ENCODE results near the gene BAHCC1. TPM values are rescaled to one million over a fixed set of nuclear protein-coding genes. Genes with fewer than 3 reads are reported as not detected.
"Not testable (repeated sequence)": the region's sequence is repeated elsewhere in the genome, so short reads cannot be mapped to it uniquely, and the experiment has no call there.

Gene BAHCC1
- 6.6 and 15.1 TPM in 2 replicates for polyA plus RNA-seq (2014; cell fraction: cytosol; rRNA removed)
- 33.7 and 55.3 TPM in 2 replicates for polyA plus RNA-seq (2014; cell fraction: nucleus; rRNA removed)

DNA sequence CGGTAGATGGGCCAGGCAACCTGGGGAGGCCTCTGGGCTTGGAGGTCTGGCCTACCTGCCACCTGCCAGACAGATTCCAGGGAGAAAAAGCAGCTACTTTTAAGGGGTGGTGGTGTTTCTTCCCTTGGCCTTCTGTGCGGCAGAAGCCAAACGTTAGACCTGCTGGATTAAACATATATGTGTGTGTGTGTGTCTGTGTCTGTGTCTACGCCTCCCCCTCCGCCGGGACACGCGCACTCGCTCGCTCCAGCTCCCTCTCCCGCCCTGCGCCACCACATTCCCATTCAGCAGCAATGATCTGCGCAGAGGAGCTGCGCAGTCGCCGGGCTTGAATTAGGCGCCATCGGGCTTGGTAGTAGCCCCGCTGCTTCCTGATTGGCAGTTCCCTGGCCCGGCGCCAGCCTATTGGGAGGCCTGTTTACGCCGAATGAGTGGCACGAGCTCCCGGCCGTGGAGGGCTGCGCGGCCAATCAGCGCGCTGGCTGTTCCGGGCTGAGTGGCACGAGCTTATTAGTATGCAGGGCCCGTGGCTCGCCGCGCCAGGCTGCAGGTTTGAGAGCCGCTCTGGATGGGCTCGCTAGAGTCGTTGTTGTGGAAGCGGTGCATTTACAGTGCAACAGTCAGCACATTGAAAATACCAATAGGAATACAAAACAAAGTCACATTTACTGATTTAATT is at the start of gene BAHCC1:
TSS of gene BAHCC1 (plus strand) at position 537 of the 679 bp plus-strand sequence. CDS start 4,283 bp downstream, outside the sequence.
- peak; percentile 100 for DNase-seq (ENCODE audit: low spot score)

DNA sequence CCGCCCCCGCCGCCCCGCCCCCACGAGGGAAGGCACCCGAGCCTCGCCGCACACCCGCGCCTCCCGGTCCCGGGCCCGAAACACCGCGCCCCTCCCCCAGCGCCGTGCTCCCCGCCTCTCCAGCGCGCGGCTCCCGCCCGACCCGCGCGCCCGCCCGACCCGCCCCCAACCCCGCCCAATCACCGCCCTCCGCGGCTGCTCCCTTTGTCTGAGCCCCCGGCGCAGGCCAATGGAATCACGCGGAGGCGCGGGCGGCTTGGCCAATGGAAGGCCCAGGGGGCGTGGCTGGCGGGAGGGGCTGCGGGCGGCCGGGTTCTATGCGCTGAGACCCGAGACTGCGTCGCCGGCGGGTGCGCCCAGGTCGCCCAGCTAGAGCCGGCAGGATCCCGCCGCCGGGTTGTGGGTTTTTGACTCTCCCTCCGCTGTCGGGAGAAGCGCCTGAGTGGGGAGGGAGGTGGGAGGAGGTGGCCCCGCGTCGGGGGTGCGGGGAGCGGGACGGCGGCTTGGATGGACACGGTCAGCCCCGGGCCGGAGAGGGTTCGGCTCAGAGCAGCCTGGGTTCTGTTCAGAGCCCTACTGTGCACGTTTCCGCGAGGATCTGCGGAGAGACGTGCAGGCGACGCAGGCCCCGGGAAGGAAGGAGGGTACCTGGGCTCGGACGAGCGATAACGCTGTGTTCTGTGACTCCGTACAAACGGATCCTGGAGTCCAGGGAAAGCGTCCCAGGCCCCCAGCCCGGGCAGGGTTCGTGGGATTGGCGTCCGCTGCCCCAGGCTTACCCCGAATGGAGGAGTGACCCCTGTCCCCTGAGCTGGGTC is 49.0 kb upstream of the BAHCC1 start:
- peak; percentile 97 for DNase-seq (ENCODE audit: low spot score)

DNA sequence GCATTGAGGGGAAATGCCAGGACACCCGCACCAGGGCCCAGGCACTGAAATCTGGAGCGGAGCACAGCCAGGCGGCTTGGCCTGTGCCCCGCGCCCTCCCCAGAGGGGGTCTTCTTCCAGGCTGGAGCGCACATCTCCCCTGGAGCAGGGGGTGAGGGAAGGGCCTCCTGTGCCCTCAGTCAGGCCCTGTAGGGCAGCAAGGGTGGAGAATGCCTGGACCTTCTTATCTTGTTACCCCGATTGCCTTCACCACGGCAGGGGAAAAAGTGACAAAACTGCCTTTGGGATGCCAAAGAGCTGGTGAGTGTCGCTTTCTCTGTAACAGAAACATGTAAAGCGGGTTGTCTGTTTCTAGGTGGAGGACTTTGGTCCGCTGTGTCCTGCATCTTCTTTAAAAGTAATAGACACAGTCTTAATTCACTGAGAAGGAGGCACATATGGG is 48.3 kb upstream of the BAHCC1 start:
- no peak for DNase-seq (ENCODE audit: low spot score)

DNA sequence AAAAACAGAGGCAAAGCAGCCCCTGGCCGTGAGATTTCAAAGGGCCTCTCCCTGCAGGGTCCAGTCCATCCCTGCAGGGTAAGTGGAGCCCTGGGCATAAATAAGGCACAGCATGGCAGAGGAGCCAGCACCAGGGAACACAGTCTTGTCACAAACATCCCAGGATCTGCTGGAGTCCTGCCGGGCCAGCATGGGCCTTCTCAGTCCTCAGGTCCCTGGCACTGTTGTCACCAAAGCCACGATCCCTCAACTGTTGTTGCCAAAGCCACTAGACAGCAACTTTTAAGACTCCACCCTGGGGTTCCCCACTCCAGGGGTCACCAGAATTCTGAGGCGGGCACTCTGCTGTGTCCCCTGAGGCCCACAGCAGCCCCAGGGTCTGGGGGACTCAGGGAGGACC is 47.8 kb upstream of the BAHCC1 start:
- no peak for DNase-seq (ENCODE audit: low spot score)

DNA sequence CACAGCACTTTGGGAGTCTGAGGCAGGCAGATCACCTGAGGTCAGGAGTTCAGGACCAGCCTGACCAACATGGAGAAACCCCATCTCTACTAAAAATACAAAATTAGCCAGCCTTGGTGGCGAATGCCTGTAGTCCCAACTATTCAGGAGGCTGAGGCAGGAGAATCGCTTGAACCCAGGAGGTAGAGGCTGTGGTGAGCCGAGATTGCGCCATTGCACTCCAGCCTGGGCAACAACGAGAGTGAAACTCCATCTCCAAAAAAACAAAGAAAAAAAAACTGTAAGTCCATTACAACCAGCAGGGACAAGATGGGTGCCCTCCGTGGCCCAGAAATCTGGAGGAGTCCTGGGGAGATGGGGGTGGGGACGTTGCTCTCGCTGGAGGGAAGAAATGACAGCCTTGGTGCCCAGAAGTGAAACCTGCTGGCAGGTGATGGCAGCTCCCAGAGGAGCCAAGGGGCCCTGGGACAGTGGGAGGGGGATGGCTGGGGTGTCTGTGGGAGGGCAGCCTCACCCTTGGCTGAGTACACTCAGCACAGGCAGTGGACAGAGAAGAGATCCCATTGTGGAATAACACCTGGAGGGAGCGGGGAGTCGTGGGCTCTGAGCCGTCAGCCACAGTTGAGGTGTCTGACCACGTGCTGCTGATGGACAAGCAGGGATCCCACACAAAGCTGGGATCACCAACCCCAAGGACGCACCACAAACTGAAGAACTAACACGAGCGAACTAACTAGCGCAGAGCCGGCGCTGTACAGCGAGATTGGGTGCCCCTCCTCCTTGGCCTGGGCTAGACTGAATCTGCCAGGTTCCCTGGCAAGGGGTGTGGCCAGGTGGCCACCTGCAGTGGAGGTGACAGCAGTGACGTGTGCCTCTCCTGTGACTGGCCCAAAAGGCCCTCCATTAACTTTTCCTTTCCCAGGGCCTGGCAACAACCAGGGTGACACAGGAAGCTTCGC is 46.9 kb upstream of the BAHCC1 start:
- DNase-seq (ENCODE audit: low spot score), result no peak

DNA sequence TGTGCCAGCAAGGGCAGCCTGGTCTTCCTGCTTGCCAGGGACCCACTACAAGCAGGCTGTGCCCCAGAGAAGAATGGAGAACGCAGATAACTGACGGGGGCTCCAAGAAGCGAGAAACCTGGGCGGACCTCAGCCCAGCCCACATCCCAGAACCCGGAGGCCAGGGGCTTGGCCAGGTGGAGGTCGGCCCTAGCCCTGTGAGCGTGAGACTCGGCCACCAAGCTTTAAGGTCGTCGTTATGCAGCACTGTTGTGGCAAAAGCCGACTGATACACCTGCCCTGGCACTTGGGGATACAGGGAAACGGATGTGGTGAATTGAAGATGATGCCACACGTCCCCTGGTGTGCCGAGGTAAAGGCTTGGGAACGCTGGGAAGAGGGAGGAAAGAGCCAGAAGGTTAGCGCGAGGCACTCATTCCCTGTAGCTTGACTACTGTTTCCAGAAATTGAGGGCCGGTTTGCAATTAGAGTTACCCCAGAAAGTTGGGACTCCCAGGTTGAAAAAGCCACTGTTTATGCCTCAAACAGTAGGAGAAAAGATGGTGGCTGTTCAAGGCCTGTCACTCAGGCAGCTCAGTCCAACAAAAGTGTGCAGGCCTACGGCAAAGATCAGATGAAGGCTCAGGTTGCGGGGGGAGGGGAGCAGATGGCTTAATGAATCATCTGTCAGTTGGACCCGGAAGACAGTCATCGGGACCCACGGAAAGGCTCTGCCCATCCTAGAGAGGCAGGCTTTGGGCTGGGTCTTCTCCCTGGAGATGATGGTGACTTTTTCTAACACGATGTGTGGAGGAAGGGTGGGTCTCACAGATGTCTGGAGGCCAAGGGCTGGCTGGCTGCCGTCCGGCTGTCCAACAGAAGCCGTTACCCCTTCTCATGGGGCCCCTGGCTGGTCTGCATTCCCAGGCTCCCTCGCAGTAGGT is 45.6 kb upstream of the BAHCC1 start:
- DNase-seq (ENCODE audit: low spot score), result peak; percentile 75

DNA sequence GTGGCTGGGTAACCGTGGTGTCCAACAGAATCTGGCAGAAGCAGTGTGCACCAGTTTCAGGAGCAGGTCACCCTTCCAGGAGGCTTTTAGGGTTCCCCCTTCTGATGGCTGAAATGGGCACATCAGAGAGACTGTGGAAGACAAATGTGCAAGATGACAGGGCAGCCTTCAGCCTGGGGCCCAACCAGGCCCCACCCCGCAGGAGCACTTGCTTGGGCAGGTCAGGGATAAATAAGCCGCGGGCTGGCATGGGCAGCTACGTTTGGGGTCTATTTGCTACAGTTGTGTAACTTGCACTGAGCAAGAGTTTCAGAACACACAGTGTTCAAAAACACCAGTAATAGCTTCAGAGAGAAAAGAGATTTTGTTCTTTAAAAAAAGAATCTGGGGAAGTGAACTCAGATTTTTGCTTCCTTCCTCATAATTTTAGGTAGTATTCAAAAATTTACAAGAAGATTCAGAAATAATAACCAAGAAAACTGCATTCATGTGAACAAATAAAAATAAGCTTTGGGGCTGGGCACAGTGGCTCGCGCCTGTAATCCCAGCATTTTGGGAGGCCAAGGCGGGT is 44.9 kb upstream of the BAHCC1 start:
- DNase-seq (ENCODE audit: low spot score), result no peak

DNA sequence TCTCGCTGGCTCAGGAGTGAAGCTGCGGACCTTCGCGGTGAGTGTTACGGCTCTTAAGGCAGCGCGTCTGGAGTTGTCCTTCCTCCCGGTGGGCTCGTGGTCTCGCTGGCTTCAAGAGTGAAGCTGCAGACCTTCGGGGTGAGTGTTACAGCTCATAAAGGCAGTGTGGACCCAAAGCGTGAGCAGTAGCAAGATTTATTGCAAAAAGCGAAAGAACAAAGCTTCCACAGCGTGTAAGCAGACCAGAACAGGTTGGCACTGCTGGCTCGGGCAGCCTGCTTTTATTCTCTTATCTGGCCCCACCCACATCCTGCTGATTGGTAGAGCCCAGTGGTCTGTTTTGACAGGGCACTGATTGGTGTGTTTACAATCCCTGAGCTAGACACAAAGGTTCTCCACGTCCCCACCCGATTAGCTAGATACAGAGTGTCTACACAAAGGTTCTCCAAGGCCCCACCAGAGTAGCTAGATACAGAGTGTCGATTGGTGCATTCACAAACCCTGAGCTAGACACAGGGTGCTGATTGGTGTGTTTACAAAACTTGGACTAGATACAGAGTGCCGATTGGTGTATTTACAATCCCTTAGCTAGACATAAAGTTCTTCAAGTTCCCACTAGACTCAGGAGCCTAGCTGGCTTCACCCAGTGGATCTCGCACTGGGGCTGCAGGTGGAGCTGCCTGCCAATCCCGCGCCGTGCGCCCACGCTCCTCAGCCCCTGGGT is 43.8 kb upstream of the BAHCC1 start:
- not testable (repeated sequence) for DNase-seq (ENCODE audit: low spot score)

DNA sequence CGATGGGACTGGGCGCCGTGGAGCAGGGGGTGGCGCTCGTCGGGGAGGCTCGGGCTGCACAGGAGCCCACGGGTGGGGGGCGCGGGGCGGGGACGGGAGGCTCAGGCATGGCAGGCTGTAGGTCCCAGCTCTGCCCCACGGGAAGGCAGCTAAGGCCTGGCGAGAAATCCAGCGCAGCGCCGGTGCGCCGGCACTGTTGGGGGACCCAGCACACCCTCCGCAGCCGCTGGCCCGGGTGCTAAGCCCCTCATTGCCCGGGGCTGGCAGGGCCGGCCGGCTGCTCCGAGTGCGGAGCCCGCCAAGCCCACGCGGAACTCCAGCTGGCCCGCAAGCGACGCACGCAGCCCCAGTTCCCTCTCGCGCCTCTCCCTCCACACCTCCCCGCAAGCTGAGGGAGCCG is 43.2 kb upstream of the BAHCC1 start:
- DNase-seq (ENCODE audit: low spot score), result not testable (repeated sequence)

DNA sequence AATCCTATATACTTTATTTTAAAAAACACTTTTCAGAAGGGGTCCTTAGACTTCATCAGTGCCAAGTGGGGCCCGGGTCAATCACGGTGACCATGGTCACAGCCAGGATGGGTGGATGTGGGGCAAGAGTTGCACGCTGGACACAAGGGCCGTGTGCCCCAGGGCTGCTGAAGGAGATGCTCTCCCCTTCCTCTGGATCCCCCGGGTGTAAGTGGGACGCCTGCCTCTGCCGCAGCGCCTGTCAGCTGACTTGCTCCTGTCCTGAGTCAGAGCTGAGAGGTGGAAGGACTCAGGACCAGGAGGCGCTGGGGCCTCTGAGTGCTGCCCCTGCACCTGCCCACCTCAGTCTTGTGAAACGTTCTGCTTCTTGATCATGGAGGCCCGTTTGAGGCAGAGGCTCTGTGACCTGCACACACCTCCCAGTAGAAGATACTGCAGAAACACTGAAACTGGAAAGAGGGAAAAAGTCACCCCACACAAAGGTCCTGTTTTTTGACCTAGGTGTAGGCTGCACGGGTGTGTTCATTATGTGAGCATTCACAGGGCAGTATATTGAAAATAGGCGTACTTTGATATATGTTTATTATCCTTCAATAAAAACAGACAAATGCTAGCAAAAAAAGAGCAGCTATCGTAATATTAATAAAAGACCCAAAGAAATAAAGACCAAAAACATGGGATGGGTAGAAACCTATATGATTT is 40.9 kb upstream of the BAHCC1 start:
- DNase-seq (ENCODE audit: low spot score), result no peak

DNA sequence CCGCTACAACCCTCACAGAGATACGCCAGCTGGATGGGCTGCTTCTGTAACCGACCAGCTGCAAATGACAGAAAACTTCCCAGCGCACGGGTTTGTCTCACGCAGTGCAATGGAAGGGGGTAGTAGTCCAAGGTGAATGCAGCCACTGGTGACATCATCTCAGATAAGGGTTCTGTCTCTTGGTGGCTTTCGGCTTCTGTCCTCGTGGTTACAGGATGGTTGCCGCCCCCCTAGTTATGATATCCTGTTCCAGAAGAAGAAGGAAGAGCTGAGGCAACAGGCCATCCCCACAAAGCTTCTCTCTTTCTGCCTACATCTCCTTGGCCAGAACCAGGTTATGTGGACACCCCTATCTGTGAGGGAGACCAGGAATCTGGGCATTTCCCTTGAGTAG is 40.3 kb upstream of the BAHCC1 start:
- no peak for DNase-seq (ENCODE audit: low spot score)

DNA sequence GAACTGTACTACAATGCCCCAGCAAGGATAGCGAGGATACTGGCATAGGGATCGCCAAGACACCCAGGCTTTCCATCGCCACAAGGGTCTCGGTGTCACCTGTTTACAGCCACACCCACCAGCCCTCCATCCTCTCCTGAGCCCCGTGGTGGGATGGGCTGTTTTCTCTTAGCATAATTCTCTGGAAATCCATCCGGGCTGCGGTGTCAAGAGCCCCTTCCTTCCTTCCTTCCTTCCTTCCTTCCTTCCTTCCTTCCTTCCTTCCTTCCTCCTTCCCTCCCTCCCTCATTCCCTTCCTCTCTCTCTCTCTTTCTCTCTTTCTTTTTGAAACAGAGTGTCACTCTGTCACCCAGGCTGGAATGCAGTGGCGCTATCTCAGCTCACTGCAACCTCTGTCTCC is 36.0 kb upstream of the BAHCC1 start:
- DNase-seq (ENCODE audit: low spot score), result no peak

DNA sequence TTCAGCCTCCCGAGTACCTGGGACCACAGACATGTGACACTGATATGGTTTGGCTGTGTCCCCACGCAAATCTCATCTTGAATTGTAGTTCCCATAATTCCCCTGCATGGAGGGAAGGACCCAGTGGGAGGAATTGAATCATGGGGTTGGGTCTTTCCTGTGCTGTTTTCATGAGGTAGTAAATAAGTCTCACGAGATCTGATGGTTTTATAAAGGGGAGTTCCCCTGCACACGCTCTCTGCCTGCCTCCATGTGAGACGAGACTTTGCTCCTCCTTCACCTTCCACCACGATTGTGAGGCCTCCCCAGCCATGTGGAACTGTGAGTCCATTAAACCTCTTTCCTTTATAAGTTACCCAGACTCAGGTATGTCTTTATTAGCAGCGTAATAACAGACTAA is 33.3 kb upstream of the BAHCC1 start:
- DNase-seq (ENCODE audit: low spot score), result not testable (repeated sequence)

DNA sequence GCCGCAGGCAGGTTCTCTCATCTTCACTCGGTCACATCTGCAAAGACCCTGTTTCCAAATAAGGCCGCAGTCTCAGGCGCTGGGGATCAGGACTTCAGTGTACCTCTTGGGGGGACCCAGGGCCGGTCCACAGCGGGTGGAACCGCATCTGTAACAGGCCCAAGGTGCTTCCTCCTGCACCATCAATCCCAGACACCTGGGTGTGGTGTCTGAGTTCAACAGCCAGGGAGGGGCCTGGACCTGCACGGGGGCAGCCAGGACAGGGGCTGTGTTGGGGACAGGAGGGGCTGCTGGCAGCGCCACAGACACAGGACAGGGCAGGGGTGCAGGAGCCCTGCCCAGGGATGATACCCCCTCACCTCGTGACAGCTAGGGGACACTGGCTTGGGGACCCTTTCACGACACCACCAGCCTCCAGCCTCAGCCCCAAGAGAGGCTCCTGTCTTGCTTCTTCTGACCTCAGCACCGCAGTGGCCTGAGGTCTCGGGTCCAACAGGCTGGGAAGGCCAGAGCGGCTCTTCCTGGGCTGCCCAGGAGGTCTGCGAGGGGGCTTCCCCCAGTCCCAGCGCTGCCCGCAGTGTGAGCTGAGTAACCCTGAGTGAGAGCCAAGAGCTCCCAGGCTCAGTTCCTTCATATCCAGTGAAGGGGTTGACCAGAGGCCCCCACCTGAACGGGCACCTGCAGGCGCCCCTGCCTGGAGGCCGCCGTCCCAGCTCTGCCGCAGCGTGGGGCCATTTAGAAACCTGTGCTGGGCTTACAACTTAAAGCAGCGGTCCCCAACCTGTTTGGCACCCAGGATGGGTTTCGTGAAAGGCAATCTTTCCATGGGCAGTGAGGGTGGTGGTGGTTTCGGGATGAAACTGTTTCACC is 30.7 kb upstream of the BAHCC1 start:
- DNase-seq (ENCODE audit: low spot score), result no peak

DNA sequence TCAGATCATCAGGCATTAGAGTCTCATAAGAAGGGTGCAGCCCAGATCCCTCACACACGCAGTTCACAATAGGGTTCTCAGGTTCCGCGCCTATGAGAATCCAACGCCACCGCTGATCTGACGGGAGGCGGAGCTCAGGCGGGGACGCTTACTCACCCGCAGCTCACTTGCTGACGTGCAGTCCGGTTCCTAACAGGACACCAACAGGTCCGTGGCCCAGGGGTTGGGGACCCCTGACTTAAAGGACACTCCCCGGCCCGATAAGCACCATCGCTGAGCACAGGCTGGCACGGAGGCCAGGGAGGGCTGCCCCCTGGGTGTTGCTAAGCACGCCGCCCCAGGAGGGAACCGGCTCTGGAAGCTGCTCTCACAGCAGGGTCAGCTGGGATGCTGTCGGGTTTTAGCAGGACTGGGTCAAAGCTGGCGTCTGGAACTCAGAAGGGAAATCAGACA is 30.1 kb upstream of the BAHCC1 start:
- DNase-seq (ENCODE audit: low spot score), result no peak

DNA sequence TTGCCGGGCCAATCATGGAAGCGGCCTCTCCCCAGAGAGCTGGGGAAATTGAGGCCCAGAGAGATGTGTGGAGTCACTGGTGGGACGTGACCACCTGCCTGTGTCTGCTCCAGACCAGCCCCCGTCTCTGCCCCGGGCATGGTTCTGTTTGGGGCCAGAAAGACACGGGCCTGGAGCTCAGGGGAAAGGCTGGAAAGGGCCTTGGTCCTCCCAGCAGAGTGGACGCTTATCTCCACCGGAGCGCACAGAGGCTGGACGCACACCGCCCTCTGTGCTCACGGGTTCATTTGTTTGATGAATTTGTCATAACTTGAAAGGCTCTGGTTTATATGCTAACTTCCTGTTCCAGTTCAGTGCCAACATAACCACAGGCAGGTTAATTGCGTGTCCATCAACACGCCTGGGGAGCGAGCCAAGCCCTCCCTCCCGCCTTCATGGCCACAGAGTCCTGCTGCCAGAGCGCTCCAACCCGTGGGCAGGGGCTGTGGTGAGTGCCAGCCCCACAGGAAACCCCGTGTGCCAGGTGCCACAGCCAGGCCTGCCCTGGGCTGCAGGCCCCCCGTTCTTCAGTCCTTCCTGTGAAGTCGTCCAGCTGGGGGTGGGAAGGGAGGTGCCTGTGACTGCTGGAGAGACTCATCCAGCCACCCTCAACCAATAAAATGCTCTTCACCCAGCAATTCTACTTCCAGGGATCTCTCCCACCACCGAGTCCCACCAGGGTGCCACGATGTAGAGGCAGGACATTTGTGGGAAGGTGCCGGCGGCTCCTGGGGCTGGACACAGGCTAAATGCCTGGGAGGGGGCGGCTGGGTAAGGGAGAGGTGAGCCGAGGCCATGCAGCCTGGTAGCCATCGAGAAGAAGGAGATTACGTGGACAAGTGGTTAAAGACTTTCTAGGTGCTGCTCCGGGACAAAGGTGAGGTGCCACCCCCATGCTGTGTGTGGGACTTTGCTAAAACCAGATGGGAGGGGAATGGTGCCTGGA is 29.4 kb upstream of the BAHCC1 start:
- no peak for DNase-seq (ENCODE audit: low spot score)

DNA sequence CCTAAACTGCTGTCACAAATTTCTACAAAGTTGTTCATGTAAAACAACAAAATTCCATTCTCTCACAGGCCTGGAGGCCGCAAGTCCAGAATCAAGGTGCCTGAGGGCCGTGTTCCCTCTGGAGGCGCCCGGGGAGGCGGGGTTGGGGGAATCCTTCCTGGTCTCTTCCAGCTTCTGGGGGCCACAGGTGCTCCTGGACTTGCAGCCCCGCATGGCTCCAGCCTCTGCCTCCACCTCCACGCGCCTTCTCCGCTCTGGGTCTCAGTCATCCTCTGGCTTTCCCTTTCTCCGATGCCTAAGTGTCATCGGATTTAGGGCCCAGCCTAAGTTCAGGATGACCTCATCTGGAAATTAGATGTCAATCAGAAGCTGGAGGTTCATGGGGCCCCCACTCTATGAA is 28.6 kb upstream of the BAHCC1 start:
- DNase-seq (ENCODE audit: low spot score), result no peak

All from SK-N-DZ (cell line).